ENCODE results near the gene FANCI.

GRCh38 chr15:89231832-89232231, 11.9 kb upstream of the FANCI start:
- TF ChIP-seq CTCF (IDR thresholded peaks at IDR 0.05): no peak
- TF ChIP-seq POLR2A (IDR thresholded peaks at IDR 0.05): no peak
